ENCODE results near the gene DENND5A.
"Not testable (repeated sequence)": the region's sequence is repeated elsewhere in the genome, so short reads cannot be mapped to it uniquely, and the experiment has no call there.

DENND5A gene

DNA sequence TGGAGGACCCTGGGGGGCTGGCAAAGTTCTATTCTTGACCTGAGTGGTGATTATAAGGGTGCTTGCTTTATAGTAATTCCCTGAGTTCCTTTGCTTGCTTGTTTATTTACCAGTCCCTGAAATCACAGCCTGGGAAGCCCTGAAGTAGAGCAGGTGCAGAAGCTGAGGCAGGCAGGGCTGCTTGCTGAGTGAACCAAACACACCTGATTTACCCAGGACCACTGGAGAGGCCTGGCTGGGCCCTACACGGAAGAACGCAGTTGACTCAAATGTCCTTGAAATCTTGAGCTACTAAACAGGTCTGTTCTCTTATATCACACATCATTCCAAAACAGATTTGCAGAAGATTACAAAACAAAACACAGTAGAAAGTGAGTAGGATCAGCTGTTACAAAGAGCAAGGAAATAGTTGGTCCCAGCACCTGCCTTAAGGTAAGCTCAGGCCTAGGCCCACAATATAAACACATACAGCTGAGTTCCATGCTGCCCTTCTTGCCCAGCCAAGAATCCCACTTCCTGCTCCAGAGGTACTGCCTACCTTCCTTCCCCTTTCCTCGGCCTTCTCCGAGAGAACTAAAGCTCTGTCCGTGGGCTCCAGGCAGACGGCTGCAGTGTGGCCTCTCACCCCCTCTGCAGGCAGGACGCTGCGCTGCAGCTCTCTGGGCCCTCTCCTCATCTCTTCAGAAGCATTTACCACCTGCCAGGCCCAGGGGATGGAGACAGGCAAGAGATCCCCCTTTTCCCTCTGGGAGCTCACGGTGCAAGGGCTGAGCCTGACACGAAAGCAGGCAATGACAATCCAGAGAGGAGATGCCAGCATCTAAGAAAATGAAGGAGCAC, 127.6 kb downstream of the DENND5A start:
- DNase-seq, result peak; percentile 84 to 88

- DNase-seq, result no peak
Observed at GRCh38 chr11:9136741-9137140, 128.4 kb downstream of the DENND5A start.

GRCh38 chr11:9133956-9134355, 131.2 kb downstream of the DENND5A start:
- no peak for DNase-seq

DNA sequence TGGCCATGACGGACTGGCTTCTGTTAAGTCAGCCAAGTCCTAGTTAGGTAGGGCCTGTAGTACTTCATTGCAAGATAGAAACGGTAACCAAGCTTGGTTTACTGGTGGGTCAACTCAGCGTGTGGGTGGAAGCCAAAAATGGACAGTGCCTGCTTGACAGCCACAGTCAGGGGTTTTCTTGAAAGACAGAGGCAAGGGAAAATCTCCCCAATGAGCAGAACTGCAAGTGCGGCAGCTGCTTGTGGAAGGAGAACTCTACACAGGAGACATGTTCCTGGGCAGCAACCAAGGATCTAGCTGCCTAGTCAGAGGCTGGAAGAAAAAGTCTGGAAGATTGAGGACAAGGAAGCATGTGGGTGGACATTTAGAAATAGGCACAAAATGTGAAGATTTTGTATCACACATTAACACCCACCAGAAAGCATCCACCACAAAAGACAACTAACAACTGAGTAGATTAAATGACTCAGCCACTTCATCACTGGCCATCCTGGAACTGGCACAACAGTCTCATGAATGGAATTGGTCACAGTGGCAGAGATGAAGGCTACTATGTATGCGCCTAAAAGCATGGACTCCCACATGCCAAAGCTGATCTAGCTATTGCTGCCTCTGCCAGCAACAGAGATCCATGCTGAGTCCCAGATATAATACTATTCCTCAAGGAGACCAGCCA, 132.8 kb downstream of the DENND5A start:
- no peak for DNase-seq

DNA sequence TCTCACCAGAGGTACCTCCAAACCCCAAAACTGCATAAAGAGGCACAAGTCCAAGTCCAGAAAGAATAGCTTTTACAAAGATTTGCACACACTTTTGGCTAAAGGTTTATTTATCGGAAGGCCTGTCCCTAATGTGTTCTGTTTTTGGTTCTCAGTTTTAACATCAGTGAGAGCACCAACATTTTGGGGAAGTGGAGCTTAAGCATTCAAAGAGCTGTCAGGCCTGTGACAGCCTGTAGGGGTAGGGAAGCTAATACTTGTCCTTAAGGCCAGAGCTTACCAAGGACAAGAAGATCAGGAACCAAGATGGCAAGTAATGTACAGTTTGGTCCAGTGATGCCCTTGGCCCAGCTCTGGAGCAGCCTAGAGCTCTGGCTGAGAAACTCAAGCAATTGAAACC, 134.9 kb downstream of the DENND5A start:
- DNase-seq, result no peak

DNA sequence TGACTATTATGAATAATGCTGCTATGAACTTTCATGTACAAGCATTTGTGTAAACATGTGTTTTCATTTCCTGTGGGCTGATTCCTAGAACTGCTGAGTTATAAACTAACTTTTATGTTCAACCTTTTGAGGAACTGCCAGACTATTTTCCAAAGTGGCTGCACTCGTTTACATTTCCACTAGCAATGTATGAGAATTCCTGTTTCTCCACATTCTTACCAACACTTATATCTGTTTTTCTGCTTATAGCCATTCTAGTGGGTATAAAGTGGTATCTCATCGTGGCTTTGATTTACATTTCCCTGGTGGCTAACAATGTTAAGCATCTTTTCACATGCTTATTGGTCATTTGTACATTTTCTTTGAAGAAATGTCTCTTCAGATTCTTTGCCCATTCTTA, 138.5 kb downstream of the DENND5A start:
- DNase-seq, result no peak

DNA sequence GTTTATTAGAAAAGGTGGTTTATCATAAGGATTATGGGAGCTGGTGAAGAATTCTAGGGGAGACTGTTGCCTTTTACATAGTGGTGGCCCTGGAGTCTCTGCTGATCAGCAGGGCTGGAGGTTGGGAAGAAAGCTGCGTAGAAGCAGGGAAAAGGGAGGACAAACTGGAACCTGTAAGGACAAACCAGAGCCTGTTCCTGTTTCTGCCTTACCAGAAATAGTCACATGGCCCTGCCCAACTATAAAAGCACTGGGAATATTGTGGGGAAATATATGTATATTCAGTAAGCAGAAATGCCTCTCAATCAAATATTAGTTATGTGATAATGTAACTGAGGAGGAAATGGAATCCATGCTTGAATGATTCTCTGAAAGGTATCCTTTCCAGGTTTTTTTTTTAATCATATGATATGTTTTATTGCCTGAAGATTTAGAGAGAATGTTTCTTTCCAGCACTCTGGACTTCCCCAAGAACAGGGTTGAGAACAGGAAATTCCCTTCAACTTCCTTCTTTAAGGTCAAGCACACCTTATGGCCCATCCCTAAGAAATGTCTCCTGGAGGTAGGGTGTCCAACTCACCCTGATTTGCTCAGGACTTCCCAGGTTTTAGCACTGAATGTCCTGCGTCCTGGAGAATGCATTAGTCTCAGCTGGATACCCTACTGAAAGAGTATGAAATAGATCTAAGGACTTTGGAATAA, 139.8 kb downstream of the DENND5A start:
- DNase-seq, result no peak

DNA sequence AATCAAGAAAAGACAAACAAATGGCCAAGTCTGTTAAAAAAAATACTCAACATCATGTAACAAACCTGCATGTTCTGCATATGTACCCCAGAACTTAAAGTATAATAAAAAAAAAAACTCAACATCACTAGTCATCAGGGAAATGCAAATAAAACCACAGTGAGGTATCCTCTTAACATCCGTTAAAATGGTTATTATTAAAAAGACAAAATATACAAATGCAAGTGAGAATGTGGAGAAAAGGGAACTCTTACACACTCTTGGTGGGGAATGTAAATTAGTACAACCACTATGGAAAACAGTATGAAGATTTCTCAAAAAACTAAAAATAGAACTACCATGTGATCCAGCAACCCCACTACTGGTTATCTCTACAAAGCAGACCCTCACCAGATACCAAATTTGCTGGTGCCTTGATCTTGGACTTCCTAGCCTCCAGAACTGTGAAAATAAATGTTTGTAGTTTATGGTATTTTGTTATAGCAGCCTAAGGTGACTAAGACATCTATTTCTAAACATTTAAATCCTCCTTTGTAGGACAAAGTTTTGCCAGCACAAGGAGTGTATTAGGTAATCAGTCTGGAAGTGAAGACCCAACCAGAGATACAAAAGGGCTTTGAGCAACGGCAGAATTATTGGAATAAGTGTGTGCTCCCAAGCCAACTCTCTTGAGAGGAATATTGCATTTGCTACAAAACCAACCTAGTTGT, 141.4 kb downstream of the DENND5A start:
- no peak for DNase-seq

DNA sequence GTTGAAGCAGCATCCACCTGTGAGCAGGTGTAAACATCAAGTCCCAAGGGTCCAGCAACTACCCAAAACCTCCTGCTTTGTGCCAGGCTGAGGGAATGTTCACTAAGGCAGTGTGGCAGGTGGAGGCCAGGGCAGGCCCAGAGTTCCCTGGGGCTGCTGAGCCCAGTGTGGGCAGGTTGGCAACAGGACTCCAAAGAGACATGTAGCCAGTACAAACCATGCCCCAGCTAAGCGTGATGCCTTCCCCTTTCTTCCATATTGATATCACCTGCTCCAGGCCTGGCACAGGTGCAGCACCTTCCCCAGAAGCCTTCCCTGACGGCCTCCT, 143.7 kb downstream of the DENND5A start:
- DNase-seq, result no peak

DNA sequence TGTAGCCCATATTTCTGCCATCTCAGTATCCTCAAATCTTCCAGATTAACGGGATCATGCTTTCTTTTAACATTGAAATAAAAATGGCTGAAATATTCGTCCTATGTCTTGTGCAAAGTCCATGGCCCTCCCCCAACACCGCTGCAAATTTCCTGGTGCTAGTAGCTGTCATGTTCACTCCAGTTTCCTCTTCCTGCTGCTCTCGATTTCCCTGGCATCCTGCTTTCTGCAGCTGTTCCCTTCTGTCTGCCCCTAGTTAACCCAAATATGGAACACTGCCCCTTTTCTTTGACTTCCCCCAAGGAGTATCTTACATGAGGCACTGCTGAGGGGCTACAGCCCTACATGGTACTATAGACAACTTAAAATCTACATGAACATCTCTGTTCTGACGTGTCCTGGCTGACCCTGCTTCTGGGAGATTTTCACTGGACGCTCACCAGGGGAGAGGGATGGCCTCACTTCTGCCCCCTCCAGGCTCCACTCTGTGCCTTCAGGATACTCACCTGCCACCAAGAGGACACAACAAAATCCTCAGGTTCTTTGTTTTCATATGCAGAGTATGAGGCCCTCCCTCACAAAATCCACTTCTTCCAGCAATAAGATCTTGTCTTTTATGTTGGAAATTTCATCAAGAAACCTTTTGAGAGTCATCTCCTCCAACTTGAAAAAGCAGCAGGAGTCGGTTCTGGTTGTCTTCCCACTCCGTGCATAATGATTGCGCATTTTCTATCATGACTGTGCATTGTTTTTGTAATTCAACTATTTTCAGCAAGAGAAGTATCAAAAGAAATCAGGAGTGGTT, 144.3 kb downstream of the DENND5A start:
- DNase-seq, result no peak

DNA sequence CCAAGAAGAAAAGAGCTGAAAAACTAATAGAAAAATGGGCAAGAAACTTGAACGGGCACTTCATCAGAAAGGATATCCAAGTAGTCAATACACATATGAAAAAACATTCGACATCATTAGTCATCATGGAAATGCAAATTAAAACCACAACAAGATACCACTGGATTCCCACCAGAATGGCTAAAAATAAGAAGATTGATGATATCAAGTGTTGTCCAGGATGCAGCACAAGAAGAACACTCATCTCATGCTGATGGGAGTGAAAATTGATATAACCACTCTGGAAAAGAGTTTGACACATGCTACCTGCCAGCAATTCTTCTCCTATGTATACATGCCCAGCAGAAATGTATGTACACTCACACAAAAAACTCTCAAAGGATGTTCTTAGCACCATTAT, 146.9 kb downstream of the DENND5A start:
- DNase-seq, result no peak

DNA sequence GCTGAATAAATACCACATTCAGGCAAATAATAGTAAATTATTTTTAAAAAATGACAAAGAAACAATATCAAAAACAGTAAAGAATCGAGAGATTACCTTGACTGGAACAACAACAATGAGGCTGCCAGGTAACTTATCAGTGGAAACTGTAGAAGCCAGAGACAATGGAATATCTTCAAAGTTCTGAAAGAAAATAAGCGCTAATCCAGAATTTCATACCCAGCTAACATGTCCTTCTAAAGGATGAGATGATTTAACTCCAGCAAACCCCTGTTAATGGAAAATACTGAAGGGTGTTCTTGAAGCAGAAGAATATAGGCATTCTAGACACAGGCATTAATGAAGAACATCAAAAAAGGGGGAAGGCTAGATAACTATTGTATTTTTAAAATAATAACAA, 153.1 kb downstream of the DENND5A start:
- DNase-seq, result no peak

DNA sequence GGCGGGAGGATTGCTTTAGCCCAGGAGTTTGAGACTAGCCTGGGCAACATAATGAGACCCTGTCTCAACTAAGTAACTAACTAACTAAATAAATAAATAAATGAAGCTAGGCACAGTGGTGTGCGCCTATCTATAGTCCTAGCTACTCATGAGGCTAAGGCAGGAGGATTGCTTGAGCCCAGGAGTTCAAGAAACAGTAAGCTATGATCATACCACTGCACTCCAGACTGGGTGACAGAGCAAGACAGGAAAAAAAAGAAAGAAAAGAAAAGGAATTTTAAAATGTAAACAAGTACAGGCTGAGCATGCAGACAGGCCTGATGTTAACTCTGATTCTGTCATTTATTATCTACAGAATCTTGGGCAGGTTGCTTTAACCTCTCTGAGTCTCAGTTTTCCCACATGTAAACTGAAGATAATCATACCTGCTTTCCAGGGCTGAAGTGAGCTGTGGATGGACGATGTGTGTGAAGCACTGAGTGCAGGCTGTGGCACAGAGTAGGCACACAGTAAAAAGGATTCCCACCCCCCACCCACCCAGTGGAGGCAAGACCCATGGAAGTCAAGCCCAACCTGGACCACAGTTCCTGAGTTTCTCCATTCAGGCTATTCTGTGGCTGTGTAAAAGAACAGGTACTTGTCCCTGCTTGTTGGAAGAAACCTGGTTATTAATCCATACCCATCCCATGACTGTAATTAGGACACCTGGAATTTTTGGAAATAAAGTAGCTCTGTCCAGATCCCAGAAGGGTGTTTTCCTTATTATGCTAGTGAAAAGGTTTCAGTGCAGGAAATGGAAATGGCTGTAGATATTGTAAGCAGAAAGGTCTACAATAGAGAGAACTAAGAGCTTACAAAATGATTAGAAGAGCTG, 155.1 kb downstream of the DENND5A start:
- DNase-seq, result no peak

- DNase-seq, result no peak
Observed at GRCh38 chr11:9104580-9104979, 160.6 kb downstream of the DENND5A start.

DNA sequence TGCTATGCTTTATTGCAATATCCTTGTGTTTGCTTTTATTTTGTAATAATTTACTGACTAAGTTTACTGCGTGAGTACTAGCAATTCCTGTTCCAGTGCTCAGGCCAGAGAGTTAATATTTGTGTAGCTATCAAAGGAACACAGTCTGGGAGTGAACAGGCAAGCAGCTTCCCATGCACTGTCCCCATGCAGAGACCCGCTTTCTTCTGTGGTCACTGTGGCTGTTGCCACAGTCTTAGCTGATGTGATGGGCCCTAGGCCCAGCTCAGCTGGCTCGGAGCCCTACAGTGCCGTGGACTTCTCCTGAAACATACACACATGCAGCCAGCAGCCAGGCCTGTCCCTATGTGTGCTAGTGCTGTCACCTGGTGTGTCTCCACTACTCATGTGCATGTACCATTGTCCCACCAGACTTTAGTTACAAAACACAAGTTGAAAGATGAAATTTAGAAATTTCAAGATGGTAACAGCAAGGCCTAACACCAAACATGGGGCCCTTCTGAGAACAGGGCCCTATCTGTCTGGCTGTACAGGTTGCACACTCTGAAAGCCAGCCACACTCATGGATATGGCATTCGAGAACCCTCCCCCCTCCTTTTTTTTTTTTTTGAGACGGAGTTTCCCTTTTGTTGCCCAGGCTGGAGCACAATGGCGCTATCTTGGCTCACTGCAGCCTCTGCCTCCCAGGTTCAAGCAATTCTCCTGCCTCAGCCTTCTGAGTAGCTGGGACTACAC, 161.4 kb downstream of the DENND5A start:
- no peak for DNase-seq

- no peak for DNase-seq
Observed at GRCh38 chr11:9099617-9100016, 165.5 kb downstream of the DENND5A start.

GRCh38 chr11:9098455-9098854, 166.7 kb downstream of the DENND5A start:
- not testable (repeated sequence) for DNase-seq

DNA sequence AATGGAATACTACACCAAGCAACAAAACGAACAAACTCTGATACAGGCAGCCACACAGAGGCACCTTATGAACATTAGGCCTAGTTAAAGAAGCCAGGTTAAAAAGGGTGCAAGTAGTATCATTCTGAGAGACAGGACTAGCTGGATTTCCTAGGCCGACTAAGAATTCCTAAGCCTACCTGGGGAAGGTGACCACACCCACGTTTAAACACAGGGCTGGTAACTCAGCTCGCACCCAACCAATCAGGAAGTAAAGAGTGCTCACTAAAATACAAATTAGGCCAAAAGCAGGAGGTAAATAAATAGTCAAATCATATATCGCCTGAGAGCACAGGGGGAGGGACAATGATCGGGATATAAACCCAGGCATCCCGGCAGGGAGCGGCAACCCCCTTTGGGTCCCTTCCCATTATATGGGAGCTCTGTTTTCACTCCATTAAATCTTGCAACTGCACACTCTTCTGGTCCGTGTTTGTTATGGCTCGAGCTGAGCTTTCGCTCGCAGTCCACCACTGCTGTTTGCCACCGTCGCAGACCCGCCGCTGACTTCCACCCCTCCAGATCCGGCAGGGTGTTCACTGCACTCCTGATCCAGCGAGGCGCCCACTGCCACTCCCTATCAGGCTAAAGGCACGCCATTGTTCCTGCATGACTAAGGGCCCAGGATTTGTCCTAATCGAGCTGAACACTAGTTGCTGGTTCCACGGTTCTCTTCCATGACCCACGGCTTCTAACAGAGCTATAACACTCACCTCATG, 167.8 kb downstream of the DENND5A start:
- not testable (repeated sequence) for DNase-seq

DNA sequence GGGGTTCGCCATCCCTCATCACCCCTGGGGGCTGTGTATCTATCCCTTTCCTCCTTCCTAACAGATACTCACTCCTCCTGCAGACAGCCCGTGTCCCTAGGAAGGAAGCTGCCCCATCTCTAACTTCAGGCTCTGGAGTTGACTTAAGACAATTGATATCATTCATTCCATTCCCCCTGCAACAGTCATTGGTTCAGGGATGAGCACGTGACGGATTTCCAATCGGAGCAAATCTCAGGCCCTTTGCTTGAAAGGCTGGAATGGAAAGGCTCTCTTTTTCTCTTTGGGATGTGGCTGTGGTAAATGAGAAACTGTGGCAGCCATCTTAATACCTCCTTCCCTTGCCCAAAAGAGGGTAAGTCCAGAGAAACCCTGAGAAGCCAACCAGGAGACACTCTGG, 168.7 kb downstream of the DENND5A start:
- no peak for DNase-seq

DNA sequence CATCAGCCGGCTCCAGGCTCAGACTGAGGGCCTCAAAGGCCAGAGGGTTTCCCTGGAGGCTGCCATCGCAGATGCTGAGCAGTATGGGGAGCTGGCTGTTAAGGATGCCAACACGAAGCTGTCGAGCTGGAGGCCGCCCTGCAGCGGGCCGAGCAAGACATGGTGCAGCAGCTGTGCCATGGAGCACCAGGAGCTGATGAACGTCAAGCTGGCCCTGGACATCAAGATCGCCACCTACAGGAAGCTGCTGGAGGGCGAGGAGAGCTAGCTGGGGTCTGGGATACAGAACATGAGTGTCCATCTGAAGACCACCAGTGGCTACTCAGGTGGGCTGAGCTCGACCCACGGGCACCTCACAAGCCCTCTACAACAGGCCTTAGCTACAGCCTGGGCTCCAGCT, 169.7 kb downstream of the DENND5A start:
- DNase-seq, result no peak
